ENCODE data around the gene GSTA2. TPM values are rescaled to one million over a fixed set of nuclear protein-coding genes. Genes with fewer than 3 reads are reported as not detected.

GSTA2 gene
- total RNA-seq, 1 donor from 2014 or later, result not detected

DNA sequence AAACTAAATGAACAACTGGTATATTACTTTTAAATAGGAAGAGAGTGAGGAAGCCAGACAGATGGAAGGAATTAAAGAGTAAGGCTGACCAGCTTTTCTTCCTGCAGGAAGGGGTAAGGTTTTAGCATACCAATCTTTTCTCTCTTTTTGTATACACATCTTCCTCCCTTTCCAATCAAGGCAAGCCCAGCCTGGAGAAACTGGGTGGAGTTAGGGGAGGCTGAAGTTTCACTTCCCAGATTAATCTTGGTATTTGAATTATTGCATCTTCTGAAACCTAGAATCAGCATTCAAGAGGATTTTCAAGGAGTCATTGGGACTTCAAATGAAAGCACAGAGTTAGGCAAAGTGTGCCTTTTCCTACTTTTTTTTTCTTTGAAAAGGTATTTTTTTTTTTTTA, 59.2 kb downstream of the GSTA2 start:
- H3K4me1 Mint-ChIP-seq (ENCODE audit: unreplicated experiment), result peaks cover 5% of the 10 kb centered on the region
- H3K27ac Mint-ChIP-seq (ENCODE audit: unreplicated experiment), result no peak overlapping the region
- no peaks in the 10 kb centered on the region for H3K27me3 Mint-ChIP-seq (ENCODE audit: unreplicated experiment)
- H3K4me3 Mint-ChIP-seq (ENCODE audit: unreplicated experiment), result no peak overlapping the region
- no peak for TF ChIP-seq CTCF (IDR thresholded peaks at IDR 0.05; ENCODE audit: unreplicated experiment)
- no peaks in the 10 kb centered on the region for H3K36me3 Mint-ChIP-seq (ENCODE audit: low read depth, unreplicated experiment)
- DNase-seq (ENCODE audit: low spot score), result no peak
- no peaks in the 10 kb centered on the region for H3K9me3 Mint-ChIP-seq (ENCODE audit: unreplicated experiment)

Other genes starting within 250 kb of the GSTA2 start
- gene TRAM2, start 186.4 kb downstream of the GSTA2 start, total RNA-seq (ENCODE audit: unreplicated experiment), result 29.4 TPM
- 15.2 TPM for gene TMEM14A, start 92.4 kb downstream of the GSTA2 start, total RNA-seq (ENCODE audit: unreplicated experiment)
- gene GSTA1, start 40.3 kb upstream of the GSTA2 start, total RNA-seq (ENCODE audit: unreplicated experiment), result 1.1 TPM
- gene GSTA5, start 77.3 kb upstream of the GSTA2 start, total RNA-seq (ENCODE audit: unreplicated experiment), result not detected
- not detected for gene GSTA3, start 146.2 kb upstream of the GSTA2 start, total RNA-seq (ENCODE audit: unreplicated experiment)
- gene GSTA4, start 231.8 kb upstream of the GSTA2 start, total RNA-seq (ENCODE audit: unreplicated experiment), result 16.2 TPM